Fibroblast of skin of left biceps (primary cell): ENCODE results near the gene PRMT2.

ENCODE experiments used
- DNase-seq, 2 experiments: peaks; one replicate each; pipeline ENCODE4 v3.0.0-alpha.2; 2013; ENCODE audit warnings: low read depth in 2 of 2

Gene PRMT2

GRCh38 chr21:46641656-46642055 is 6.2 kb downstream of the PRMT2 start:
- no peak for DNase-seq

- DNase-seq = no peak
These were observed 8.1 kb downstream of the PRMT2 start for GRCh38 chr21:46643379-46644177.

GRCh38 chr21:46645840-46646239 is 10.4 kb downstream of the PRMT2 start:
- DNase-seq = no peak

GRCh38 chr21:46646541-46647154 is 11.2 kb downstream of the PRMT2 start:
- DNase-seq = no peak

GRCh38 chr21:46648539-46648938 is 13.1 kb downstream of the PRMT2 start:
- no peak for DNase-seq

GRCh38 chr21:46649356-46649755 is 13.9 kb downstream of the PRMT2 start:
- DNase-seq = no peak

GRCh38 chr21:46650476-46651098 is 15.1 kb downstream of the PRMT2 start:
- DNase-seq = no peak

GRCh38 chr21:46651121-46651520 is 15.6 kb downstream of the PRMT2 start:
- DNase-seq = no peak

GRCh38 chr21:46655230-46655629 is 19.8 kb downstream of the PRMT2 start:
- no peak for DNase-seq

- no peak for DNase-seq
These were observed 21.3 kb downstream of the PRMT2 start for GRCh38 chr21:46656820-46657219.

GRCh38 chr21:46660505-46660904 is 25.0 kb downstream of the PRMT2 start:
- no peak for DNase-seq

GRCh38 chr21:46661211-46661625 is 25.7 kb downstream of the PRMT2 start:
- peak; percentile 55 to 58 for DNase-seq

- no peak for DNase-seq
These were observed 26.3 kb downstream of the PRMT2 start for GRCh38 chr21:46661642-46662366.

- DNase-seq = no peak
These were observed 26.8 kb downstream of the PRMT2 start for GRCh38 chr21:46662367-46662654.

- no peak for DNase-seq
These were observed 27.5 kb downstream of the PRMT2 start for GRCh38 chr21:46662765-46663500.

- DNase-seq = no peak
These were observed 28.3 kb downstream of the PRMT2 start for GRCh38 chr21:46663754-46664153.

- DNase-seq = no peak
These were observed 29.0 kb downstream of the PRMT2 start for GRCh38 chr21:46664316-46664995.

GRCh38 chr21:46665566-46665965 is 30.1 kb downstream of the PRMT2 start:
- no peak for DNase-seq

GRCh38 chr21:46666941-46667740 is 31.7 kb downstream of the PRMT2 start:
- no peak for DNase-seq

- DNase-seq = peak in 1 of 2 experiments; percentile 9
These were observed 32.4 kb downstream of the PRMT2 start for GRCh38 chr21:46667741-46668380.
